ENCODE results near the gene NR2E1.
A peak's percentile ranks its signal among the peaks of the same experiment; 100 is the strongest.

The NR2E1 gene

DNA sequence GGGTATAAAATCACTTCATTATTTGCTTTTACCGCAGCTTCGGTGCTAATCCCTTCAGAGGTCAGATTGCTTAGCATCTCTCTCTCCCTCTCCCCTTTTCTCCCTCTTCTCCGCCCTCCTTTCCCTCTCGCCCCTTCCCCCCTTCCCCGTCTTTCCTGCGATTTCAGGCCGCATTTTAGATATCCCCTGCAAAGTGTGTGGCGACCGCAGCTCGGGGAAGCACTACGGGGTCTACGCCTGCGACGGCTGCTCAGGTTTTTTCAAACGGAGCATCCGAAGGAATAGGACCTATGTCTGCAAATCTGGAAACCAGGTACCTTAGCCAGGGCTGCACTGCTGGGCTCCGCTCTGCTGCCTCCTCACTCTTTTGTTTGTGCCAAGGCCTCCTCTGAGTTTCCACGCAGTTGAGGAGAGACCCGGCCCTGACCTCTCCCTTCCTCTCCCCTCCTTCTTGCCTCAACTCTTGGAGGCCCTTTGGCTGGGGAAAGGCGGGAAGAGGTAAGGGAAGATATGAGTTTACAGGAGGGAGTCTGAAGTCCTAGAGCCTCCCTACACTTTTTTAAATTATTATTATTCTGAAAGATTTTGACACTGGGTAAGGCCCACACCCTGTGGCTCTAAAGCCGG, 5.6 kb downstream of the NR2E1 start:
- no peak for DNase-seq (ENCODE audit: low read depth)

GRCh38 chr6:108171918-108172516, 6.2 kb downstream of the NR2E1 start:
- no peak for DNase-seq (ENCODE audit: low read depth)

GRCh38 chr6:108174371-108175175, 8.8 kb downstream of the NR2E1 start:
- peak; percentile 33 for DNase-seq (ENCODE audit: low read depth)

- DNase-seq (ENCODE audit: low read depth) = no peak
These were observed 9.4 kb downstream of the NR2E1 start for GRCh38 chr6:108175176-108175591.

DNA sequence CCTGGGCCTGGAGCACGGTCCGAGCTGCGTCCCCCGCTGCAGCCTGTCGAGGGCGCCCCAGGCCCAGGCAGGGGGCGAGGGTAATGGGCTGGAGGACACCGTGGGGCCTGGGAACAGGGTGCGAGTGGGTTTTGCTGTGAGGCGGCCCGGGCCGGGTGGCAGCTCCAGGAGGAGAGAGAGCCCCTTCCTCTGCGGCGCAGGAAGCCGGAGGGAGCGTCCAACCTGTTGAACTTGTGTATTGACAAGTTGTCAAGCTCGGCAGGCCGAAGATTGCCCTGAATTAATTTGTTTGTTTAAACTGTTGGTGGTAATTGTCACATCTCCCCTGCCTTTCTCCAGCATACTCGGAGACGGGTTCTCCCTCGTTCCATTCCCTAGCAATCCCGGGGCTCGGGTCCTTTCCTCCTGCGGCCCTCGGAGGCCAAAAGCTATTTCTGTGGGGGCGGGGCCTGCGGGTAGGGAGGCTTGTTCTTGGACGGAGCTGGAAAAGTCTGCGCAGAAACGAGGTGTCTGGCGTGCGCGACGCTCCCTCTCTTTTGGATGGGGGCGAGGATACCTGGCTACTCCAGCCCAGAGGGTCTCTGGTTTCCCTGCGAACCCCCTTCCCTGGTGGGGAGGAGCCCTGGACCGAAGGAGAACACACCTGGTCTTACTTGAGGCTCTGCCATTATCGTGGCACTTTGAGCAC, 9.9 kb downstream of the NR2E1 start:
- no peak for DNase-seq (ENCODE audit: low read depth)

- DNase-seq (ENCODE audit: low read depth) = no peak
These were observed 10.7 kb downstream of the NR2E1 start for GRCh38 chr6:108176281-108177089.

DNA sequence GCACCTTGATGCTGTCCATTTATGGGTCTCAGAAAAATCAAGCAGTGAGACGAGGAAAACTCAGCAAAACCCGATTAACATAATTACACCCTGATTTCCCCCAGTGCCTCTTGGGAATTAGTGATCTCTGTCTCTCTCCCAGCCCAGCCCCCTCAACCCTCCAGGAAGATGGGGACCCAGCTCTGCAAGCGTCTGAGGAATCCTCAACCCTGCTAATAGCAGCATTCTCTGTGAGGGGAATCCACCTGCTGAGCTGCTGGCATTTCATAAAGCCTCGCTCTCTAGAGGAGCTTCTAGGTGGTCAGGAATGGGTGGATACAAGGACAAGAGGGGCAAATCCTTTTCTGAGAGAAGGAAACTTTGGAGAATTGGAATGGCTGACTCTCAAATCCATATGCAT, 13.9 kb downstream of the NR2E1 start:
- DNase-seq (ENCODE audit: low read depth) = no peak

DNA sequence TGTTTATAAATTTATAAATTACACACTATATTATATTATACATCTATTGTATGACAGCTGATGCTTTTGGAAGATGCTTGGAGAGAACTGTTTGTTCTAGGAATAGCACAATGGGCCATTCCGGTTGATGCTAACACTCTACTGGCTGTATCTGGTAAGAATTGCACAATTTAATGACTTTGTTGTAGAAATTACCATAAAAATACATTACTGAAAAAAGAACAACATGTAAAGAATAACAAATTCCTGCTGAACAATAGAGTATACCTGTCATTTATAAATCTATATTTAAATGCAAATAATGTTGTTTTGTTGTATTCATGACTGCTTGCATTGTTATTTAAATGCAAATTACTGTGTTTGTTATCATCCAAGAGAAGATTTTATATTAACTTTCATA, 14.4 kb downstream of the NR2E1 start:
- no peak for DNase-seq (ENCODE audit: low read depth)

GRCh38 chr6:108180776-108181175, 15.0 kb downstream of the NR2E1 start:
- no peak for DNase-seq (ENCODE audit: low read depth)

DNA sequence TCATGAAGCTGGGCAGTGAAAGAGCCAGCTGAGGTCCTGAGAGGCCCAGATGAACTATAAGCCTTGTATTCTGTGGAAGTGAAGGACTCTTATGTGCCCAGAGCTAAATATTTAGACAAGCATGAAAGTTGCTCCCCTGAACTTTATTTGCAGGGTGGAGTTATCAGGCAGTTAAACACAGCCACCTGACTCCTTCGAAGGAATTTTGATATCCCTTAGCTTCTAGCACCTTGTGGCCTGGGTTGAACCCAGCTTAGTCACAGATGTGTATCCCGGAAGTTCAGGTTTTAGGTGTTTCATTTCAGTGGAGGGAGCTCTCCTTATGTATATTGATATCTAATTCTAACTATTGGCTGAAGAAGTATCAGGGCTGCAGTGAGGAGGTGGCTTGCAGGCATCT, 20.4 kb downstream of the NR2E1 start:
- no peak for DNase-seq (ENCODE audit: low read depth)

DNA sequence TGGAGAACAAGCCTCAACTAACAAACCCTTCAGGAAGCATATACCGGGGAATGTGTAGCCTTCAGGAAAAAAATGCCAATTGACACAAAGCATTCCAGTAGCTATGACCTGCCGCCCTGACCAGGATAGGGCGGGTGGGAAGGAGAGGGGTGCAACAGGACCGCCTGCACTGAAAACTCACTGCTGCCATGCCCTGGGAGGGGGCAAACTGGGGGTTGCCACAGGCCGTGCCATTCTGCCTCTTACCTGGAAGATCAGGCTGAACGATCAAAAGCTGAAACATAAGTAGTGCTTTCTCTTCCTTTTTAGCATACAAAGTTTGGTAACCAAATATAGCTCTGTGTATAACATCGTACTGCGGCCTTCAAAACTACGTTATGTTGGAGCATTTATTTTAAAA, 21.7 kb downstream of the NR2E1 start:
- no peak for DNase-seq (ENCODE audit: low read depth)

- DNase-seq (ENCODE audit: low read depth) = no peak
These were observed 27.3 kb downstream of the NR2E1 start for GRCh38 chr6:108193131-108193530.

- no peak for DNase-seq (ENCODE audit: low read depth)
These were observed 28.0 kb downstream of the NR2E1 start for GRCh38 chr6:108193835-108194234.

- no peak for DNase-seq (ENCODE audit: low read depth)
These were observed 28.7 kb downstream of the NR2E1 start for GRCh38 chr6:108194503-108194902.

DNA sequence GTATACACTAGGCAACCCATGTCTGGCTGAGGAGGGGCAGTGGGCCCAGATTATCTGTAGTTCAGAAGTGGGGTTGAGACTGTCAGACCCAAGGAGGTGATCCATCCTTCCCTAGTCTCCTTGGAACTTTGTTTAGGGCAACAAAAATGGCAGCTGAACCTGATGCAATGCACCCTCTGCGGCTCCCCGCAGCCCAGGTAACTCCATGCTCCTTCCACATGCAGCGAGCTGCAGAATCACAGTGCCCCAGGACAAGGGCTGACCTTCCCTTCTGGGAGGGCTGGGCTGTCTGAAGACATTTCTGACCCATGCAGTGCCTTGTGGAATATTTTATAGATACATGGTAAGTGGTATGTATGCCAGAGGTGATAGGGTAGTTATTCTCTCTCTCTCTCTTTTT, 29.4 kb downstream of the NR2E1 start:
- DNase-seq (ENCODE audit: low read depth) = no peak

GRCh38 chr6:108198761-108199498, 33.1 kb downstream of the NR2E1 start:
- no peak for DNase-seq (ENCODE audit: low read depth)

DNA sequence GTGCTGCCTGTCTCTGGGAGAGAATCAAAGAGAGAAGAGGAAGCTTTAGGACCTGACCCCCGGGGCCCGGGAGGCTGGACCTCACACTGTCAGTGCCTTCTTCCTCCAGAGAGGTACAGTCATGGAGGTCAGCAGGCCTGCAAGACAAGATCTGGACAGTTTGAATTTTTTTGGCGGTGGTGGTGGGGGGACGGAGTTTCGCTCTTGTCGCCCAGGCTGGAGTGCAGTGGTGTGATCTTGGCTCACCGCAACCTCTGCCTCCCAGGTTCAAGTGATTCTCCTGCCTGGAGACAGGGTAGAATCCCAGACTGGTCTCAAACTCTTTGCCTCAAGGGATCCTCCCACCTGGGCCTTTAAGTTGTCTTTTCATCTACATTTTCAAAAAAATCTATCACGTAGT, 34.4 kb downstream of the NR2E1 start:
- no peak for DNase-seq (ENCODE audit: low read depth)

- peak; percentile 65 for DNase-seq (ENCODE audit: low read depth)
These were observed 34.8 kb downstream of the NR2E1 start for GRCh38 chr6:108200631-108201030.

DNA sequence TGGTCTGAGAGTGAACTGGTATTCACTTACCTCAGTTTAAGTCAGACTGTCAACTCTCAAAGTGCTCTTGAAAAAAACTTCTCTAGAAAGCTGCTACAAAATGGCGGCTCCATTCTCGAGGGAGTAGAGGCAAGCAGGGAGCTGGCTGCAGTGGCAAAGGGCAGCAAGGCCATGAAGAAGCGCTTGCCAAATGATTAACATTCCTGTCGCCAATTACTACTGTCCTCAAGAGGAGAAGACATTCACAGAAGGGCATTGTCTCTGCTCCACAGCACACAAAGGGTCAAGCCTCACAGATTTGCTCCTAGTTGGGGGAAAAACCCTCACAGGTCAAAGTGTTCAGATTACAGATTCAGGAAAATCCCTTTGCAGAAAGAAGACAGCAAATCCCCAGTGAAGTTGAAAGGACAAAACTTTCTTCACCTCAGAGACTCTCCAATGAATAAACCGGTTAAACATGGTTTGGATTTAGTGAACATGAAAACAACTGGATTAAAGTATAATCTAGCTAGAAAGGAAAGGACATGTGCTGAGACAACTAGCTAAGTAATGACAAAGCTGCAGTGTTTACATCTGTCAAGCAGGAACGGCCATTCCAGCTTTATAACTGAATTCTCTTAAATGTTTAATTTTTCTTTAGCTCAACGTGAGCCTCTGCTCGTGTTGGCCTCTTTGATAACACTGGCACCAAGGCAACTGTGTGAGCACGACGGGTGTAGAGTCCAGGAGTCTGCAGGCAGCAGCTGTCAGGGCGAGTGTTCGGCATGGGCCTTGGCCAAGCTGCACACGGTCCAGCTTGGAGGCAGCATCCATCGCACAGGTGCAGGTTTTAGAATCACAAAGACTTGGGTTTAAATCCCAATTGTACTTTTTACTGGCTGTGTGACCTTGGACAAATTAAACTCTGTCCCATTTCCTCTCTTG, 37.6 kb downstream of the NR2E1 start:
- DNase-seq (ENCODE audit: low read depth) = peak; percentile 9

GRCh38 chr6:108207013-108207412, 41.2 kb downstream of the NR2E1 start:
- no peak for DNase-seq (ENCODE audit: low read depth)

Data from iris pigment epithelial cell (primary cell).